SK-N-SH (cell line): ENCODE data around the gene PSMD8. TPM values are rescaled to one million over a fixed set of nuclear protein-coding genes. Genes with fewer than 3 reads are reported as not detected.
A peak's percentile ranks its signal among the peaks of the same experiment; 100 is the strongest.

ENCODE experiments used
- CTCF ChIA-PET: fragments of 300-600, 350-600 bp; formaldehyde crosslinking; extraction: SDS; loops from one replicate; lab custom pipeline; 2021; lab: Yijun Ruan, JAX
- POLR2A ChIA-PET: fragments of 350-600 bp; sonication (Branson Sonifier 250); formaldehyde crosslinking; extraction: SDS; loops from one replicate; lab custom pipeline; 2020; ENCODE audit warnings: antibody characterized with exemption, inconsistent platforms; lab: Yijun Ruan, JAX
- DNase-seq: peaks from one replicate; pipeline ENCODE4 v3.0.0; 2012
- H2AFZ ChIP-seq: fragments of 200-600 bp; sonication (generic); 2 replicates; pipeline ENCODE4 v1.8.1; 2016; ENCODE audit warnings: antibody characterized with exemption, mild to moderate bottlenecking, low read depth
- H3F3A ChIP-seq: fragments of 200-600 bp; sonication (generic); replicated peaks from 2 replicates; pipeline ENCODE3; 2016; ENCODE audit warnings: antibody characterized with exemption, mild to moderate bottlenecking; ENCODE audit not compliant: insufficient read depth
- H3K27ac ChIP-seq, 2 experiments: fragments of 200-500 bp in 1 of 2; fragments of 200-600 bp in 1 of 2; sonication (Bioruptor generic) in 1 of 2; sonication (generic), shearing (Covaris generic) in 1 of 2; 2 replicates each; pipeline versions ENCODE4 v1.5.1 to v1.6.1; 2014 to 2016; ENCODE audit warnings: low read depth in 2 of 2, inconsistent platforms in 1 of 2, low read length in 1 of 2, mild to moderate bottlenecking in 1 of 2, mixed read lengths in 1 of 2
- H3K27me3 ChIP-seq: fragments of 200-600 bp; sonication (generic), shearing (Covaris generic); 2 replicates; pipeline ENCODE4 v1.6.1; 2016; ENCODE audit warnings: mixed run types; ENCODE audit not compliant: insufficient read depth
- H3K36me3 ChIP-seq, 2 experiments: fragments of 200-500 bp in 1 of 2; fragments of 200-600 bp in 1 of 2; sonication (Bioruptor generic) in 1 of 2; sonication (generic) in 1 of 2; replicated peaks in 1 of 2; 2 replicates each; pipeline versions ENCODE3 to v1.5.1; 2014 to 2016; ENCODE audit warnings: low read length in 1 of 2, mild to moderate bottlenecking in 1 of 2; ENCODE audit not compliant: insufficient read depth in 2 of 2, control insufficient read depth in 1 of 2
- H3K4me1 ChIP-seq, 2 experiments: fragments of 200-500 bp in 1 of 2; fragments of 200-600 bp in 1 of 2; sonication (Bioruptor generic) in 1 of 2; sonication (generic), shearing (Covaris generic) in 1 of 2; 2 replicates each; pipeline versions ENCODE4 v1.5.1 to v1.6.1; 2014 to 2016; ENCODE audit warnings: low read depth in 1 of 2, low read length in 1 of 2, mixed run types in 1 of 2; ENCODE audit not compliant: insufficient read depth in 2 of 2, control insufficient read depth in 1 of 2
- H3K4me2 ChIP-seq: fragments of 200-600 bp; sonication (generic), shearing (Covaris generic); 2 replicates; pipeline ENCODE4 v1.6.1; 2017; ENCODE audit warnings: mixed run types
- H3K4me3 ChIP-seq, 2 experiments: fragments of 200-500 bp in 1 of 2; fragments of 200-600 bp in 1 of 2; sonication (Bioruptor generic) in 1 of 2; sonication (generic), shearing (Covaris generic) in 1 of 2; 2 replicates each; pipeline versions ENCODE4 v1.5.1 to v1.8.1; 2014 to 2016; ENCODE audit warnings: low read depth in 2 of 2, inconsistent platforms in 1 of 2, low read length in 1 of 2, mild to moderate bottlenecking in 1 of 2, mixed read lengths in 1 of 2, moderate library complexity in 1 of 2
- H3K79me2 ChIP-seq: fragments of 200-600 bp; sonication (generic); 2 replicates; pipeline ENCODE4 v1.8.1; 2017; ENCODE audit warnings: mild to moderate bottlenecking; ENCODE audit not compliant: insufficient read depth
- H3K9ac ChIP-seq: fragments of 200-600 bp; sonication (generic); 2 replicates; pipeline ENCODE4 v1.6.1; 2017; ENCODE audit warnings: mixed run types
- H3K9me2 ChIP-seq: fragments of 200-600 bp; sonication (generic); 2 replicates; pipeline ENCODE4 v1.6.1; 2017; ENCODE audit warnings: mixed run types
- H3K9me3 ChIP-seq: fragments of 200-600 bp; sonication (generic); 2 replicates; pipeline ENCODE4 v1.6.1; 2017; ENCODE audit warnings: mixed run types, mild to moderate bottlenecking, moderate library complexity
- H4K20me1 ChIP-seq: fragments of 200-600 bp; sonication (generic); 2 replicates; pipeline ENCODE4 v1.6.1; 2017; ENCODE audit warnings: mild to moderate bottlenecking, mixed run types; ENCODE audit not compliant: insufficient read depth
- PBX3 ChIP-seq: IDR thresholded peaks from 2 replicates; pipeline ENCODE4; 2012
- POLR2AphosphoS5 ChIP-seq: IDR thresholded peaks from 2 replicates; pipeline ENCODE4 v1.6.1; 2012; ENCODE audit warnings: low read depth, low read length
- RXRA ChIP-seq: IDR thresholded peaks from 2 replicates; pipeline ENCODE4 v1.4.0; 2012; ENCODE audit warnings: low read depth, mild to moderate bottlenecking, borderline replicate concordance
- TAF1 ChIP-seq: IDR thresholded peaks from 2 replicates; pipeline ENCODE4 v1.6.1; 2012; ENCODE audit warnings: low read depth, mild to moderate bottlenecking, low read length, moderate library complexity, borderline replicate concordance
- TCF12 ChIP-seq: IDR thresholded peaks from 2 replicates; pipeline ENCODE4 v1.4.0; 2012
- TEAD4 ChIP-seq: IDR thresholded peaks from 2 replicates; pipeline ENCODE4 v1.4.0; 2012; ENCODE audit warnings: mild to moderate bottlenecking, borderline replicate concordance; ENCODE audit not compliant: insufficient read depth
- WGBS: methylation state at CpG from one replicate; pipeline ENCODE4 v1.1.6; 2017; ENCODE audit warnings: low lambda C conversion rate; 5-methylcytosine and 5-hydroxymethylcytosine counted together
- polyA plus RNA-seq, 3 experiments: library from polyadenylated mRNA; depleted of rRNA; stranded (reverse); fragments of >200 nt; gene quantifications; 2 replicates each; pipeline ENCODE4 v1.2.3, GENCODE V29; 2012

PSMD8 gene
- polyA plus RNA-seq, 1 of the 3 experiments (the other 2 are of a cell fraction), result 400 TPM

GRCh38 chr19:38394488-38394887, 20.1 kb downstream of the PSMD8 start:
- Histone ChIP-seq H4K20me1 (no peaks in the 10 kb centered on the region), H3K9ac (no peak overlapping the region), H3K4me3 (no peak overlapping the region), H3K36me3 (peaks cover 22 to 35% of the 10 kb centered on the region in 2 experiments), H3K4me2 (no peak overlapping the region), H3K27me3 (no peaks in the 10 kb centered on the region), H2AFZ (no peak overlapping the region), H3K27ac (no peak overlapping the region), H3K4me1 (peaks cover 7 to 9% of the 10 kb centered on the region in 2 experiments; a peak in 2 of 4 replicates), H3K9me2 (no peaks in the 10 kb centered on the region), H3K9me3 (no peaks in the 10 kb centered on the region), H3F3A (peaks cover 3% of the 10 kb centered on the region), H3K79me2 (peaks cover 26% of the 10 kb centered on the region)
- no peak for DNase-seq
- 95% methylated on average over 21 of the region's 30 CpGs for WGBS
- ChIA-PET POLR2A (no interaction called here), CTCF (interaction anchor here (2.9 kb wide), 1 partner anchor 9 kb away, joined by 13 read pairs; the partner anchor contains the start of gene FAM98C)
- TF ChIP-seq RXRA, result no peak
- no peak for TF ChIP-seq TCF12

DNA sequence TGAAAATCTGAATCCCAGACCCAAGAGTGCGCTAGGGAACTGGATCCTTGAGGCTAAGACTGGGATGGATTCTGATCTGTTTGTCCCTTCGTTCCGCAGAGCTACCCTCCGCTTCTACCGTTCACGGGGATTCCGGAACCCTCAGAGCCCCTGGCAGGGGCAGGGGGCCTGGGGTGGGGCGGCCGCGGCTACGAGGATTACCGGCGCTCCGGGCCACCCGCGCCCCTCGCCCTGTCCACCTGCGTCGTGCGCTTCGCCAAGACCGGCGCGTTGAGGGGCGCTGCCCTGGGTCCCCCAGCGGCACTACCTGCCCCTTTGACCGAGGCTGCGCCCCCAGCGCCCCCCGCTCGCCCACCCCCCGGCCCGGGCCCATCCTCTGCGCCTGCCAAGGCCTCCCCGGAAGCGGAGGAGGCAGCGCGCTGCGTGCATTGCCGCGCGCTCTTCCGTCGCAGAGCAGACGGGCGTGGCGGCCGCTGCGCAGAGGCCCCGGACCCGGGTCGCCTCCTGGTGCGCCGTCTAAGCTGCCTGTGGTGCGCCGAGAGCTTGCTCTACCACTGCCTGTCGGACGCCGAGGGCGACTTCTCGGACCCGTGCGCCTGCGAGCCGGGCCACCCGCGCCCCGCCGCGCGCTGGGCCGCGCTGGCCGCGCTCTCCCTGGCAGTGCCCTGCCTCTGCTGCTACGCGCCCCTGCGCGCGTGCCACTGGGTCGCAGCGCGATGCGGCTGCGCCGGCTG, 21.2 kb downstream of the PSMD8 start:
- TF ChIP-seq PBX3 (no peak), TEAD4 (no peak), TAF1 (no peak)
- H3K4me2 ChIP-seq, result no peak overlapping the region
- peaks cover 0 to 6% of the 10 kb centered on the region in 2 experiments; a peak in 2 of 4 replicates for H3K4me1 ChIP-seq
- no peak overlapping the region for H3K4me3 ChIP-seq
- H2AFZ ChIP-seq, result no peak overlapping the region
- ChIA-PET CTCF (interaction anchor here (2.9 kb wide), 1 partner anchor 7 kb away, joined by 13 read pairs; the partner anchor contains the start of gene FAM98C), POLR2A (no interaction called here)
- peaks cover 3% of the 10 kb centered on the region for H3F3A ChIP-seq
- H3K27me3 ChIP-seq, result no peaks in the 10 kb centered on the region
- H3K9me2 ChIP-seq, result no peaks in the 10 kb centered on the region
- DNase-seq, result no peak
- H3K79me2 ChIP-seq, result peaks cover 17% of the 10 kb centered on the region; the same call in 1 of the 2 replicates
- H3K9me3 ChIP-seq, result no peaks in the 10 kb centered on the region
- H4K20me1 ChIP-seq, result no peaks in the 10 kb centered on the region
- WGBS, result 96% methylated on average over 73 of the region's 86 CpGs
- H3K27ac ChIP-seq, result no peak overlapping the region
- H3K9ac ChIP-seq, result no peak overlapping the region
- H3K36me3 ChIP-seq, result peaks cover 22 to 35% of the 10 kb centered on the region in 2 experiments

- Histone ChIP-seq H3K79me2 (peaks cover 2% of the 10 kb centered on the region; the same call in 1 of the 2 replicates), H4K20me1 (no peaks in the 10 kb centered on the region), H3K27me3 (no peaks in the 10 kb centered on the region), H3K4me2 (no peak overlapping the region), H3K4me1 (no peaks in the 10 kb centered on the region; a peak in 1 of 4 replicates), H3K27ac (no peak overlapping the region), H3K9me3 (no peaks in the 10 kb centered on the region), H3K4me3 (no peak overlapping the region), H3K9me2 (no peaks in the 10 kb centered on the region), H3K9ac (no peak overlapping the region), H3F3A (peaks cover 8% of the 10 kb centered on the region), H3K36me3 (peaks cover 0 to 18% of the 10 kb centered on the region in 2 experiments), H2AFZ (no peak overlapping the region)
- no peak for DNase-seq
- WGBS, result 37% methylated on average over 6 of the region's 9 CpGs
- POLR2A ChIA-PET, result interaction anchor here (5.1 kb wide), 1 partner anchor 10 kb away, joined by 30 read pairs; the partner anchor contains the start of genes GGN and SPRED3
- CTCF ChIA-PET, result no interaction called here
- TF ChIP-seq POLR2AphosphoS5 (0 out of 2 replicates have a peak, but pooled peaks have one; percentile 8), PBX3 (no peak)
Measured at GRCh38 chr19:38399081-38399480, 24.7 kb downstream of the PSMD8 start.
